Measurements from ENCODE around the gene ZPR1. TPM values are rescaled to one million over a fixed set of nuclear protein-coding genes. Genes with fewer than 3 reads are reported as not detected.
A peak's percentile ranks its signal among the peaks of the same experiment; 100 is the strongest.

The ZPR1 gene
- total RNA-seq, 4 donors from 2014 or later = 13.1 to 20.9 (median 16.4) TPM

GRCh38 chr11:116792869-116793771 is 5.3 kb upstream of the ZPR1 start:
- no peak for TF ChIP-seq POLR2A (IDR thresholded peaks at IDR 0.05)
- TF ChIP-seq EP300 (IDR thresholded peaks at IDR 0.05; ENCODE audit: low read depth) = no peak
- TF ChIP-seq POLR2AphosphoS5 (IDR thresholded peaks at IDR 0.05) = no peak
- Histone ChIP-seq H3K9me3 (no peaks in the 10 kb centered on the region), H3K27ac (no peak overlapping the region), H3K27me3 (no peaks in the 10 kb centered on the region), H3K4me3 (no peak overlapping the region), H3K4me1 (peaks cover 0 to 16% (median 13%) of the 10 kb centered on the region in 4 donors), H3K36me3 (no peaks in the 10 kb centered on the region)
- in situ Hi-C loops (cut with MboI; ENCODE audit: low pct_ligation_motif_present in 1 of 4, low pct_unique_long_range_greater_than_20kb in 1 of 4, low sequenced_read_pairs in 3 of 4) (loop anchor here (10.0 to 25.0 kb wide), 2 partner anchors 312 to 319 kb away; no protein-coding TSS in a partner anchor), intact Hi-C loops (cut with DNase I; ENCODE audit: low total_unique reads) (loop anchor here (5.0 kb wide), 1 partner anchor 39 kb away; no protein-coding TSS in a partner anchor)
- no peak for DNase-seq
- WGBS, 2 donors (ENCODE audit: low coverage in 1 of 2) = 68 to 77% methylated on average over 7 to 8 of the region's 8 CpGs

GRCh38 chr11:116792144-116792868 is 4.5 kb upstream of the ZPR1 start:
- Histone ChIP-seq H3K27ac (no peak overlapping the region), H3K36me3 (no peaks in the 10 kb centered on the region), H3K9me3 (no peaks in the 10 kb centered on the region), H3K4me1 (peaks cover 0 to 16% (median 13%) of the 10 kb centered on the region in 4 donors), H3K4me3 (no peak overlapping the region), H3K27me3 (no peaks in the 10 kb centered on the region)
- no peak for DNase-seq
- in situ Hi-C loops (cut with MboI; ENCODE audit: low pct_ligation_motif_present in 1 of 4, low pct_unique_long_range_greater_than_20kb in 1 of 4, low sequenced_read_pairs in 3 of 4) (loop anchor here (10.0 to 25.0 kb wide), 2 partner anchors 312 to 320 kb away; no protein-coding TSS in a partner anchor), intact Hi-C loops (cut with DNase I; ENCODE audit: low total_unique reads) (loop anchor here (5.0 kb wide), 1 partner anchor 40 kb away; no protein-coding TSS in a partner anchor)
- 80 to 100% methylated on average over 2 to 8 of the region's 8 CpGs for WGBS, 2 donors (ENCODE audit: low coverage in 1 of 2)
- TF ChIP-seq EP300 (IDR thresholded peaks at IDR 0.05; ENCODE audit: low read depth) = no peak
- TF ChIP-seq POLR2A (IDR thresholded peaks at IDR 0.05) = no peak
- TF ChIP-seq POLR2AphosphoS5 (IDR thresholded peaks at IDR 0.05) = no peak
- TF ChIP-seq CTCF (IDR thresholded peaks at IDR 0.05) = no peak

- no peak within 1 kb of the TSS for H3K4me3 ChIP-seq
- no peaks in the 10 kb centered on the region for H3K9me3 ChIP-seq
- TF ChIP-seq CTCF (IDR thresholded peaks at IDR 0.05) (no peak), EP300 (IDR thresholded peaks at IDR 0.05; ENCODE audit: low read depth) (no peak), POLR2AphosphoS5 (IDR thresholded peaks at IDR 0.05) (no peak), POLR2A (IDR thresholded peaks at IDR 0.05) (no peak)
- 88% methylated on average over 7 of the region's 7 CpGs; no CpG with 5 or more reads in 1 of the 2 donors for WGBS, 2 donors (ENCODE audit: low coverage in 1 of 2)
- H3K36me3 ChIP-seq = no peaks in the 10 kb centered on the region
- H3K4me1 ChIP-seq = peaks cover 3 to 21% (median 19%) of the 10 kb centered on the region in 4 donors
- no peaks in the 10 kb centered on the region for H3K27me3 ChIP-seq
- in situ Hi-C loops (cut with MboI; ENCODE audit: low pct_ligation_motif_present in 1 of 4, low pct_unique_long_range_greater_than_20kb in 1 of 4, low sequenced_read_pairs in 3 of 4) = loop anchor here (10.0 to 25.0 kb wide), 2 partner anchors 313 to 321 kb away; no protein-coding TSS in a partner anchor
- H3K27ac ChIP-seq = no peak within 1 kb of the TSS
- no peak for DNase-seq
- intact Hi-C loops (cut with DNase I; ENCODE audit: low total_unique reads) = loop anchor here (5.0 kb wide), 1 partner anchor 41 kb away; no protein-coding TSS in a partner anchor
Observed at GRCh38 chr11:116791813-116792143, 4.0 kb upstream of the ZPR1 start, which contains the start of gene APOA5. APOA5 (minus strand) TSS chr11:116791879; CDS start chr11:116791860, 19 bp downstream.

- WGBS, 2 donors (ENCODE audit: low coverage in 1 of 2) = 29% methylated on average over 31 of the region's 31 CpGs; no CpG with 5 or more reads in 1 of the 2 donors
- DNase-seq = peak; percentile 84
- Histone ChIP-seq H3K9me3 (no peaks in the 10 kb centered on the region), H3K4me1 (peaks cover 6 to 26% (median 23%) of the 10 kb centered on the region in 4 donors), H3K27me3 (no peaks in the 10 kb centered on the region), H3K4me3 (no peak overlapping the region), H3K27ac (no peak overlapping the region), H3K36me3 (peaks cover 0 to 2% (median 0%) of the 10 kb centered on the region in 4 donors)
- intact Hi-C loops (cut with DNase I; ENCODE audit: low total_unique reads) (loop anchor here (5.0 kb wide), 1 partner anchor 41 kb away; no protein-coding TSS in a partner anchor), in situ Hi-C loops (cut with MboI; ENCODE audit: low pct_ligation_motif_present in 1 of 4, low pct_unique_long_range_greater_than_20kb in 1 of 4, low sequenced_read_pairs in 3 of 4) (loop anchor here (10.0 to 25.0 kb wide), 2 partner anchors 314 to 321 kb away; no protein-coding TSS in a partner anchor)
- TF ChIP-seq EP300 (IDR thresholded peaks at IDR 0.05; ENCODE audit: low read depth) = no peak
- peak; percentile 91 to 94 (median 92) for TF ChIP-seq CTCF (IDR thresholded peaks at IDR 0.05)
Observed at GRCh38 chr11:116791002-116791812, 3.4 kb upstream of the ZPR1 start.

Data from transverse colon (tissue), 4 donors.